ENCODE data around the gene LMBR1.

DNA sequence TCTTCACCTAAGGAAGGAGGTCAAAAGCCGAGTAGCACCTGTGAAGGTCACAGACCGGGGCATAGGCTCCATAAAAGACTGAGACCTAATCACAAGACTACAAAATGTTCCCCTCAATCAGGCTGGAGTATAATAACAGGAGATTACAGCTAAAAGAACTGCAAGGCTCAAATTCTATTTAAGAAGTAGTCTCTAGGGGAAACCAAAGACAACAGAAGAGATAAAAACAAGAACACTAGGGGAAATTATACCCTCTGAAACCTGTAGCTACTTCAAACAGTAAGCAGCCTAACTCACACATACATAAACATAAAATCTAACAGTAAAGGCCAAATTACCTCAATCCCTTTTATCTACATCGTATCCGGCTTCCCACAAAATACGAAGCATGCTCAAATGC lies 38.3 kb downstream of the LMBR1 start:
- TF ChIP-seq EZH2 (IDR thresholded peaks at IDR 0.05; ENCODE audit: insufficient read depth, poor library complexity, severe bottlenecking) (no peak), EZH2phosphoT487 (IDR thresholded peaks at IDR 0.05; ENCODE audit: insufficient read depth, low read depth) (no peak)

Data from GM23248 (cell line).